Mammary epithelial cell (primary cell): ENCODE measurements around the gene SEC63.

ENCODE experiments used
- CTCF ChIP-seq, 2 donors: IDR thresholded peaks in 1 of 2; conservative IDR thresholded peaks in 1 of 2; 2 replicates each; pipeline ENCODE4 v1.5.1; 2011 to 2012; ENCODE audit warnings: inconsistent platforms in 2 of 2, low read length in 2 of 2, mild to moderate bottlenecking in 2 of 2, control low read depth in 1 of 2, low read depth in 1 of 2; ENCODE audit not compliant: insufficient read depth in 1 of 2; ENCODE audit errors: extremely low read depth in 1 of 2
- EZH2 ChIP-seq: IDR thresholded peaks from 2 replicates; pipeline ENCODE4 v1.6.1; 2012; ENCODE audit warnings: low read length, inconsistent platforms, borderline replicate concordance

DNA sequence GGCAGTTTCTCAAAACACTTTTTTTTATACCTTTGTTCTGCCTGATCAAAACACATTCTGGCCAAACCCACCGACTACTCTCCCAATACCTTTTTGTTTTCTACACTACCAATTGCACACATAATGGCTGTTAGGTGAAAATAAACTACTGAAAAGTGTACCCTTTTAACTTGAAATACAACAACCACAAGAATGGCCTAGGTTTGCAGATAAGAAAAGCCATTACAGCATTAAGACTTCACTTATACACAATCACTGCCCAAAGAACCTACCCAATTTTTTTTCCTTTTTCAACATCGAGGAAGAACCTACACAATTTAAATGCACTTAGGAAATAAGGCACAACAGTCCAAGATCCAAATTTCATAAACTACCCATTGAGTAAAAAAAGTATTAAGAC lies 1.8 kb downstream of the SEC63 start:
- TF ChIP-seq CTCF (conservative IDR thresholded peaks at IDR 0.05 in 1 of 2, IDR thresholded peaks at IDR 0.05 in 1 of 2; ENCODE audit: extremely low read depth in 1 of 2, insufficient read depth in 1 of 2, low read depth in 1 of 2, low read length in 2 of 2) (no peak), EZH2 (no peak)
